ENCODE measurements around the gene RALGAPA2. TPM values are rescaled to one million over a fixed set of nuclear protein-coding genes. Genes with fewer than 3 reads are reported as not detected.

RALGAPA2 gene
- total RNA-seq, 1 experiment from 2014 or later, result 10.8 TPM

GRCh38 chr20:20417876-20418676 lies 294.4 kb downstream of the RALGAPA2 start:
- no peaks in the 10 kb centered on the region for H3K27me3 ChIP-seq (ENCODE audit: insufficient read depth, low read length)
- ChIA-PET CTCF (no interaction called here), RAD21 (ENCODE audit: low non-redundant PET in 1 of 2, low total read pairs in 2 of 2, uncharacterized antibody in 2 of 2, unreplicated experiment in 2 of 2) (no interaction called here), POLR2A (no interaction called here)
- intact Hi-C loops (cut with micrococcal nuclease), result no loop called here
- no TSS peak for BruUV-seq (replicated peaks)
- no peaks in the 10 kb centered on the region for H3K4me1 ChIP-seq (ENCODE audit: control insufficient read depth in 1 of 2, insufficient read depth in 2 of 2, low read length in 2 of 2)
- H3K36me3 ChIP-seq (ENCODE audit: control insufficient read depth in 1 of 2, insufficient read depth in 2 of 2, low read length in 2 of 2), result no peaks in the 10 kb centered on the region
- H3K9ac ChIP-seq (ENCODE audit: low read length), result no peak overlapping the region
- H3K9me2 ChIP-seq (ENCODE audit: insufficient read depth), result no peaks in the 10 kb centered on the region
- DNase-seq (ENCODE audit: low read depth, low spot score), result no peak
- H3K27ac ChIP-seq (ENCODE audit: low read depth, low read length), result no peak overlapping the region
- no peak for ATAC-seq
- TF ChIP-seq SRF (IDR thresholded peaks at IDR 0.05; ENCODE audit: low read depth), result no peak
- no peak for TF ChIP-seq ZBTB33 (IDR thresholded peaks at IDR 0.05; ENCODE audit: extremely low read depth, insufficient replicate concordance, low read length)
- no peak for TF ChIP-seq MAX (IDR thresholded peaks at IDR 0.05)
- no peak for TF ChIP-seq EZH2 (IDR thresholded peaks at IDR 0.05)
- no peak for TF ChIP-seq JUND (IDR thresholded peaks at IDR 0.05)
- no peak for TF ChIP-seq ZNF274 (IDR thresholded peaks at IDR 0.05; ENCODE audit: low read depth, low read length)
- TF ChIP-seq POLR2AphosphoS5 (IDR thresholded peaks at IDR 0.05; ENCODE audit: low read depth, low read length), result no peak
- no peak for TF ChIP-seq SIN3A (IDR thresholded peaks at IDR 0.05; ENCODE audit: low read depth)
- no peak for TF ChIP-seq ELF1 (IDR thresholded peaks at IDR 0.05; ENCODE audit: borderline replicate concordance, low read depth)
- no peak for TF ChIP-seq EZH2phosphoT487 (IDR thresholded peaks at IDR 0.05; ENCODE audit: borderline replicate concordance)
- no peak for TF ChIP-seq FOSL1 (IDR thresholded peaks at IDR 0.05; ENCODE audit: low read depth)
- H3K4me3 ChIP-seq (replicated peaks in 1 of 2; ENCODE audit: low read depth in 1 of 2, low read length in 2 of 2), result no peak overlapping the region
- no peak overlapping the region for H2AFZ ChIP-seq (ENCODE audit: low read depth, low read length, poor library complexity, severe bottlenecking)
- H3K79me2 ChIP-seq (ENCODE audit: insufficient read depth, low read length), result no peaks in the 10 kb centered on the region
- no peaks in the 10 kb centered on the region for H3K9me3 ChIP-seq (ENCODE audit: control insufficient read depth in 1 of 2, insufficient read depth in 1 of 2, low read depth in 1 of 2, low read length in 2 of 2)
- H3K4me2 ChIP-seq (ENCODE audit: low read length), result no peak overlapping the region
- no peaks in the 10 kb centered on the region for H4K20me1 ChIP-seq (ENCODE audit: insufficient read depth)

Measured in HCT116 (cell line).